GM21576 (cell line): ENCODE data around the gene EFCAB6.

Experiments
- ATAC-seq: cut with Tn5 transposase; IDR thresholded peaks from one replicate; pipeline ENCODE4 v1.9.1; 2021; ENCODE audit warnings: mild to moderate bottlenecking, moderate library complexity; ENCODE audit not compliant: unreplicated experiment

Gene EFCAB6

DNA sequence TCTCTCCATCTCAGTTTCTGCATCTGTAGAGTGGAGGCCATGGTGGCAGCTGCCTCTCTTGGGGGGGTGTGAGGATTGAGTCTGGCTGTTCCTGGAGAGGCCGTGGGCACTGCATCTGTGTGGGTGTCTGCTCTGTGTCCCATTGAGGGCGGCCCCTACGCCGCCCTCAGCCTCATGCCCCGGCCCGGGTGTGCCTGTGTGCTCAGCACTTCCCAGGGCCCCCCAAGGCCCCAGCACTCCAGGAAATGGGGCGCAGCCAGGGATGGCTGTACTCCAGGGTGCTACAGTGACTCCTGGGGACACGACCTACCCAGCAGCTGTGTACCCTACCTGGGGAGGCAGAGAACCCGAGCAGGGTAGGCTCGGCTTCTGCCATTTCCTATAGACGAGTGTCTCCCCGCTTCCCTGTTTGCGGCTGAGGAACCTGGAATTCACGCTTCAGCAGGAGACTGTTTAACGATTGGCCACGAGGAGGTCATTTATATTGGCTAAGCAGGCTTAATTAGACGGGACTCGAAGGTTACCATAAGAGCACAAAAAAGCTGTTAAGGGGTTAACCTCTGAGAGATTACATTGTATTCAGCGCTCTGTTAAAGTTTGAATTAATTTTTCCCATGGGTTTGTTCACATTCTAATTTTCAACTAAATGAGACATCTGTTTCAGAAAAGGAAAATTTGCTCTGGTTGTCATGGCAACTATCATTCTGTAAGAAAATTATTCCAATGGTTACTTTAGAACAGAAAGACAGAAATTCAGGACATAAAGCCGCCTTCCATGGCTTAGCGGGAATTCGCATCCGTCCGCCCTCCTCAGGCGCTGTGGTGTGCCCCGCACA lies 323.9 kb downstream of the EFCAB6 start:
- ATAC-seq = no peak

DNA sequence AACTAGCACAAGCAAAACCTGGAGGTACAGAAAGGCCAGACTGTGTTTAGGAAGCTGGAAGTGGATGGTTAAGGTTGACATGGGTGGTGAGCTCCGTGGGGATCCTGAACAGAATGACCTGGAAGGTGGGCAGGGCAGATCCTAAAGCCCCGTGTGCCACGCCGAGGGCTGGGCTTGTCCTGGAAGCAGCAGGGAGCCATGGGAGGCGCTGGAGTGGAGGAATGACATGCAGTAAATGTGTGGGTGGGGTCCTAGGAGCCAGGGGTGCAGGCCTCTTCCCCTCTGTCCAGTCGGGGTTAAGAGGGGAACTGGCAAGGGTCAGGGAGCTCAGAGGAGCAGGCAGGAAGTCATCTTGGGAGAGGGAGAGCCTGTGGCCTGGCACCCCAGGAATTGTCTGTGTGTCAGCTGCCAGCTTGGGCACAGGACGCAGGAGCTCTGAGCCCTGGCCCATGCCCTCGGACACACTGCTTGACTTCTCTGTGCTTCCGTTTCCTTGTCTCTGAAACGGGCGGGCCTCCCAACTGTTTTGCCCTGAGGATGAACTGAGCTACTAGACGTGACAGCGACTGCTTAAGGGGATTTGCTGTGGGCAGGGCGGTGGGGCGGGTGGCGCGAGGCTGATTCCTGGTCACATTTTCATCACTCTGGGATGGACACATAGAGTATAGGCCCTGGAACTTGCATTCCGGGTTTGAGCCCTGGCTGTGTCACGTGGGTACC lies 324.6 kb downstream of the EFCAB6 start:
- ATAC-seq = no peak

DNA sequence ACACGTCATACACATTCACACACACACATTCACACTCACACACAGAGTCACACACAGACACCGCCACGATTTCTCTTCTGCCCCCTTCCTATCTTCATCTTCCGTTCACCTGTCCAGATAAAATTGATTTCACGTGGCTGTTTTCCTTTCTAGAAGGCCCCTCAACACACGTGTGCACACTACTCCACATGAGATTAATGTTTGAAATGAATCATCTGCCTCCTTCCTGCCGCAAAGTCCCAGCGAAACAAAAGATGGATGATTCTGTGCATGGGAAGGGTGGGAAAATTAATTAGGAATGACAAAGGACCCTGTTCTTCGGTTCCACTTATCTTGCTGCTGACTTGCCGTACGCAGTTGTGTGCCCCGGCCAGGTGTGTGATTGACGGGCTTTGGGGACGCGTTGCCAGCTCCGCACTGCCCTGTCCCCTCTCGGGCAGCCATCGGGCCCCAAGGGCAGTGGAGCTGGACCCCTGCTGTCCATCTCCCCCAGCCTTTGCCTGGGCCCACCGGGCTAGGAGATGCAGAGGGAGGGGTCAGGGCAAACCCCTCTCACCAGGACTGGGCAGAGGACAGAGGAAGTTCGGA lies 326.5 kb downstream of the EFCAB6 start:
- no peak for ATAC-seq

DNA sequence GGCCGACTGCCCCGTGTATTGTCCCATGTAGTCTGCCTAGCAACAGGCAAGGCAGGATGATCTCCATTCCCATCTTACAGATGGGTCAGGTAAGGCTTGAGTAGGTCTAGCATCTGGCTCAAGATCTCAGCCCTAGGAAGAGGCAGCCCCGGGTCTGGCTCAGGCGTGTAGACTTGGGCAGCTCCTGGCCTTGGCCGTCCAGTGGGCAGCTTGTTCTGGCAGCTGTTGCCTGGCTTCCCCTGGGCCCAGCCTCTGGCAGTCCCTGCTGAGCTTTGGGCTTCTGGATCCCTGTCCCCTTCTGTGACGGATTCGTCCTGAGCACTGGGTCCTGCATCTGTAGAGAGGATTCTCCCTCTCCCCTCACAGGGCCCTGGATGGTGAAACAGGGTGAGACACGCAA lies 327.9 kb downstream of the EFCAB6 start:
- ATAC-seq = no peak

DNA sequence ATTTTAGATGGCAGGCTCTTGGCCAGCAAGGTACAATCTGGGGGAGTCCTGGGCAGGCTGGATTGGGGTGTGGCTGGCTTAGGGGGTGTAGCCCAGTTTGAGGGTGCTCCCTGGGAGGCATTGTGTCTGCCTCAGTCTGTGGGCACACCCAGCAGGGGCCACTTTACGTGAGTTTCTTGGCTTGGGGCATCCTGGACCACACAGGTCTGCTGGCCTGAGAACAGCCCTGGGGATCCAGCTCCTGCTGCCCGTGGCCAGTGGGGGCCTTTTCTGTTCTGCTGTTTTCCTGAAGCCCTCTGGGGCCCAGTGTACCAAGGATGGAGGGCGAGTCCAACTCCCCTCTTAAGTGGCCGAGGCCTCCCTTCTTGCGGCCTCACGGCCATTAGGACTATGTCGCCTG lies 328.4 kb downstream of the EFCAB6 start:
- no peak for ATAC-seq

DNA sequence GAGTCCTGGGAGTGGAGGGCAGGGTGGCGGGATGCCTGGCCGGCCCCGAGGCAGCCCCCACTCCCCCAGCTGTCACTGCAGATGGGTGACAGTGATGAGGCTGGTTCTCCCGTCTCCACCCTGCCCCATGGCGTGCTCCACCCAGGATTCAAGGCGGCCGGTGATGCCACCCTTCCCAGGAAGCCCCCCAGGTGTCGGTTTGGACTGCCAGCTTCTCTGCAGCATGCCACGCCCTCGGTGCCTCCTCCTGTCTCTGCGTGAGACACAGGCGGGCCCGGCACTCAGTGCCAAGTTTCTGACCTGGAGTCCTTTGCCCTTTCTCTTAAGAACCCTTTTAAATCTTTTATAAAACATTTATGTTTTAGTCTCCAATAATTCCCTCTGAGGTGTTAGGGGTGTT lies 328.8 kb downstream of the EFCAB6 start:
- ATAC-seq = no peak

DNA sequence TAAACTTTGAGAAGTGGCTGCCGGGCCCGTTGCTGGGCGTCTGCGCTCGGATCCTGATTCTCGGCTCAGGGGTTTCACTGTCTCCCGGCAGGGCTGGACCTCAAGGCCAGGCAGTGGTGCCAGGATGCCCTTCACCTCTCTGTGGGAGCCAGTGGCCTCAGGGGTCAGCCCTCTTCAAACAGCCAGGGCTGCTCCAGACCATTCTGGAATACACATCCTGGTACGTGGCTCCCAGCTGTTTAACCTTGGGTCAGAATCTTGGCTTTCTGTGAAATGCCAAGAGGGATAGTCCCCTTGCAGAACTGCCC lies 329.8 kb downstream of the EFCAB6 start:
- ATAC-seq = no peak

DNA sequence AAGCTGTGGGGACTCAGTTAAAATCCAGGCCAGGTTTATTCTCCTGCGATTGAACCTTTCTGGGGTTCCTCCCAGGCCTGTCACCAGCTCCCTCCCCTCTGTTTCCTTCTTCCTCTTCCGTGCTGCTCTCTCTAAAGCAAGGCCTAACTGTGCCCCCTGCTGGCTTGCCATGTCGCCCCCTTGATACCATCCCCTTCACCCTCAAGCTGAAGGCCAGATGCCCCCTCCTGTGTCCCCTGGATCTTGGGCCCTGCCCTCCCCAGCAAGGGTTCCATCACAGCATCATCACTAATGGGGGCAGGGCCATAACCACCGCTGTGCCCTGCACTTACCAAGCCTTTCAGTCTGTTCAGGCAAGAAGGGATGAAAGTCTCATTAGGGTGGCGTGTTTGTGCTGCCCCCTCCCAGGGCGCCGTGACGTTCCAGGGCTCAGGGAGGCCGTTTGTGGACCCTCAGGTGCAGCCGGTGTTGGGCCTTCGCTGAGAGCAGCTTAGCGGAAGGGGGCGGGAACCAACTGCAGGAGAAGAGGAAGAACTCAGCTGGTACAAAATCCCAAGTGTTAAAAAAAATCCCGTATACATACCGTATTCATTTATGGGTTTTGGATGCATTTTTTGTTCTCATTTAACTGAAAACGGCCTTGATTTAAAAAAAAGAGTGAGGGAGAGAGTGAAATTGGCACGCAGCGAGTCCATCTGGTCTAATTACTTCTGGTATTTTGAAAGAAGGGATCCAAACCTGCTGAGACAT lies 330.4 kb downstream of the EFCAB6 start:
- no peak for ATAC-seq

DNA sequence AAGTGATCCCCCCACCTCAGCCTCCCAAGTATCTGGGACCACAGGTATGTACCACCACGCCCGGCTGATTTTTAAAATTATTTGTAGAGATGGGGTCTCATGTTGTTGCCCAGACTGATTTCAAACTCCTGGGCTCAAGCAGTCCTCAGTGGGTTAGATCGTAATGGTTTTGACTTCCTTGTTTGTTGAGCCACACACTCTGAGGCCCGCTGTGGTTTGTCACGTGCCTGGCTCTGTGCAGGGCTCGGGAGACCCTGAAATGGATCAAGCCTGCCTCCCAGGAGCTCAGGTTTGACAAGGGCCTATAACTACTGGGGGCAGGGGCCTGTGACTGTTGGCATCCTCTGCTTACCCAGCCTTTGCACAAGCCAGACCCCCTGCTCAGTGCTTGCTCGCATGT lies 332.1 kb downstream of the EFCAB6 start:
- no peak for ATAC-seq

DNA sequence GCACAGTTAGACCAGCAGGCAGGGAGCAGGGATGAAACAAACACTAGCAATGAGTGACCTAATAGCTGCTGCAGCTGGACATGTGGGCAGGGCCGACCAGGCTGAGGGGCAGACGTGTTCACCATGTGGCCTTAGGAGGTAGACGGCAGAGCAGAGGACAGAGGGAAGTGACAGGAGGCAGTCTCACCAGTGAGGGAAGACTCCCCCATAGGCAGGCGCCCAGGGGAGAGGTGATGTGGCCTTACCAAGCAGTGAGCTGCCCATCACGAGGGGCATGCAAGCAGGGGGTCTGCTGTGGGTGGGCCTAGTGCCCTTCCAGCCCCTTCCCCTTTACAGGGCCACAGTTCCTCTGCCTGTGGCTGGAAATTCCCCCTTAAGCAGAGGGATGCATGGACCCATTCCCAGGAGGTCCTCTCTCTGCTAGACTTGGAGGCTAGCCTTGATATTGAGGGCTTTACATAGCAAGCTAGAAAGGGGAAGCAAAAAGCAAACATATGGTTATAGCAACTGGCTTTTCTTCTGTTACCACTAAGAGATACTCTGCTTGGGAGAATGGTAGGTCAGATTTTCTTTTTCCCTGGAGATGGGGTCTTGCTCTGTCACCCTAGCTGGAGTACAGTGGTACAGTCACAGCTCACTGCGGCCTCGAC lies 332.7 kb downstream of the EFCAB6 start:
- ATAC-seq = no peak
